Osteocyte (in vitro differentiated cells): ENCODE measurements around the gene DACT1. TPM values are rescaled to one million over a fixed set of nuclear protein-coding genes. Genes with fewer than 3 reads are reported as not detected.

Experiments
- DNase-seq: peaks from one replicate; pipeline ENCODE4 v3.0.0; 2021; ENCODE audit warnings: mixed read lengths; ENCODE audit not compliant: unreplicated experiment; ENCODE audit errors: extremely low spot score
- H3K27ac Mint-ChIP-seq: one replicate; pipeline ENCODE4 v1.8.0; 2021; ENCODE audit warnings: mild to moderate bottlenecking, mixed read lengths; ENCODE audit not compliant: unreplicated experiment
- H3K27me3 Mint-ChIP-seq: one replicate; pipeline ENCODE4 v1.8.0; 2021; ENCODE audit warnings: mixed read lengths; ENCODE audit not compliant: unreplicated experiment
- H3K36me3 Mint-ChIP-seq: one replicate; pipeline ENCODE4 v1.8.0; 2021; ENCODE audit warnings: mixed read lengths; ENCODE audit not compliant: unreplicated experiment
- H3K4me1 Mint-ChIP-seq: one replicate; pipeline ENCODE4 v1.8.0; 2021; ENCODE audit warnings: mixed read lengths; ENCODE audit not compliant: unreplicated experiment
- H3K4me3 Mint-ChIP-seq: one replicate; pipeline ENCODE4 v1.8.0; 2021; ENCODE audit warnings: mild to moderate bottlenecking, moderate library complexity, mixed read lengths; ENCODE audit not compliant: unreplicated experiment
- H3K9me3 Mint-ChIP-seq: one replicate; pipeline ENCODE4 v1.8.0; 2021; ENCODE audit warnings: mixed read lengths; ENCODE audit not compliant: unreplicated experiment
- CTCF ChIP-seq: fragments of 200-600 bp; sonication (generic); IDR thresholded peaks from 2 replicates; pipeline ENCODE4 v1.5.0; 2021; ENCODE audit warnings: antibody characterized with exemption, mild to moderate bottlenecking, moderate library complexity
- total RNA-seq: library from RNA; stranded (reverse); gene quantifications from 2 replicates; pipeline ENCODE4 v1.2.1, GENCODE V29; 2021

Gene DACT1
- total RNA-seq, 1 donor from 2014 or later = 29.2 TPM

- no peak overlapping the region for H3K27ac Mint-ChIP-seq
- no peak for DNase-seq
- H3K4me3 Mint-ChIP-seq = no peak overlapping the region
- H3K27me3 Mint-ChIP-seq = peaks cover 8% of the 10 kb centered on the region
- no peaks in the 10 kb centered on the region for H3K9me3 Mint-ChIP-seq
- peaks cover 29% of the 10 kb centered on the region for H3K4me1 Mint-ChIP-seq
- no peaks in the 10 kb centered on the region for H3K36me3 Mint-ChIP-seq
- no peak for TF ChIP-seq CTCF
Observed at GRCh38 chr14:58697266-58697929, 59.6 kb downstream of the DACT1 start.

Other genes with a start within 250 kb of the DACT1 start
- not detected in 2 replicates for gene TOMM20L, start 242.0 kb upstream of the DACT1 start, total RNA-seq
- 39.6 and 40.1 TPM in 2 replicates for gene TIMM9, start 210.4 kb upstream of the DACT1 start, total RNA-seq
- gene KIAA0586, start 210.2 kb upstream of the DACT1 start, total RNA-seq = 17.9 and 19.0 TPM in 2 replicates